ENCODE results near the gene CDC20B. TPM values are rescaled to one million over a fixed set of nuclear protein-coding genes. Genes with fewer than 3 reads are reported as not detected.

Gene CDC20B
- total RNA-seq (2022; extraction: Qiagen RNA extraction): 0.05 to 0.10 TPM (median 0.06 TPM) in 5 replicates

GRCh38 chr5:55172937-55173686, at the start of gene CDC20B:
CDC20B (minus strand) TSS chr5:55173177; CDS start chr5:55173000, 177 bp downstream.

GRCh38 chr5:55159763-55160492, 13.0 kb downstream of the CDC20B start, which contains the start of gene GPX8:
GPX8 (plus strand) TSS chr5:55160171; CDS start chr5:55160193, 22 bp downstream.

GRCh38 chr5:55102348-55102747, 70.6 kb downstream of the CDC20B start, which contains the start of gene GZMA:
GZMA (plus strand) TSS chr5:55102646; CDS start chr5:55102683, 37 bp downstream.

Other genes with a start within 250 kb of the CDC20B start
- gene ESM1, start 187.6 kb downstream of the CDC20B start, total RNA-seq (2022; extraction: Qiagen RNA extraction): not detected in 5 replicates
- gene GZMK, start 148.9 kb downstream of the CDC20B start, total RNA-seq (2022; extraction: Qiagen RNA extraction): not detected in 5 replicates
- gene GZMA, start 70.5 kb downstream of the CDC20B start, total RNA-seq (2022; extraction: Qiagen RNA extraction): not detected in 5 replicates
- gene GPX8, start 13.0 kb downstream of the CDC20B start, total RNA-seq (2022; extraction: Qiagen RNA extraction): 30.0 to 40.2 TPM (median 34.2 TPM) in 5 replicates
- gene MCIDAS, start 54.1 kb upstream of the CDC20B start, total RNA-seq (2022; extraction: Qiagen RNA extraction): 1.8 to 2.5 TPM (median 2.0 TPM) in 5 replicates
- gene CCNO, start 60.4 kb upstream of the CDC20B start, total RNA-seq (2022; extraction: Qiagen RNA extraction): 4.3 to 8.1 TPM (median 7.0 TPM) in 5 replicates
- gene DHX29, start 134.5 kb upstream of the CDC20B start, total RNA-seq (2022; extraction: Qiagen RNA extraction): 20.3 to 27.7 TPM (median 22.4 TPM) in 5 replicates
- gene MTREX, start 134.8 kb upstream of the CDC20B start, total RNA-seq (2022; extraction: Qiagen RNA extraction): 29.1 to 61.5 TPM (median 34.0 TPM) in 5 replicates